ENCODE results near the gene ALG12. TPM values are rescaled to one million over a fixed set of nuclear protein-coding genes. Genes with fewer than 3 reads are reported as not detected.

ALG12 gene
- polyA plus RNA-seq, 3 donors = 22.7 to 28.2 (median 27.0) TPM

DNA sequence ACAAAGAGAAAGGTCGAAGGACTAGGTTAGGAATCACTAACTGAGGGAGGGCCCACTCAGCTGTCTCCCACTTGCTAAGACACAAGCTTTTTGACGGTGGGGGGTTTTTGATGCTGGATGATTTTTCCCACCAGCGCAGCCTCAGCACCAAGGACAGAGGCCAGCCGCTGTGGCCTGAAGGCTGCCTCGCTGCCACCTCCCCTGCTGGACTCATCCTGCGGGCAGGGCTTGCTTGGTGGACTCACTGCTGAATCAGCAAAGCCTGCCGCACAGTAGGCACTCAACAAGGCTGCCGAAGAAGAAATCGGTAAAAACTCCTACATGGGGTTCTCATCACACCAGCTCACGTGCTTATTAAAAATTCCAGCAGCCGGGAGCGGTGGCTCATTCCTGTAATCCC lies 2.6 kb downstream of the ALG12 start:
- DNase-seq (ENCODE audit: low read depth in 3 of 3, low spot score in 2 of 3) = no peak

GRCh38 chr22:49914256-49914655 lies 4.0 kb downstream of the ALG12 start:
- DNase-seq (ENCODE audit: low read depth in 3 of 3, low spot score in 2 of 3) = no peak

GRCh38 chr22:49913446-49913845 lies 4.8 kb downstream of the ALG12 start:
- DNase-seq (ENCODE audit: low read depth in 3 of 3, low spot score in 2 of 3) = no peak

GRCh38 chr22:49913026-49913425 lies 5.2 kb downstream of the ALG12 start:
- DNase-seq (ENCODE audit: low read depth in 3 of 3, low spot score in 2 of 3) = no peak

DNA sequence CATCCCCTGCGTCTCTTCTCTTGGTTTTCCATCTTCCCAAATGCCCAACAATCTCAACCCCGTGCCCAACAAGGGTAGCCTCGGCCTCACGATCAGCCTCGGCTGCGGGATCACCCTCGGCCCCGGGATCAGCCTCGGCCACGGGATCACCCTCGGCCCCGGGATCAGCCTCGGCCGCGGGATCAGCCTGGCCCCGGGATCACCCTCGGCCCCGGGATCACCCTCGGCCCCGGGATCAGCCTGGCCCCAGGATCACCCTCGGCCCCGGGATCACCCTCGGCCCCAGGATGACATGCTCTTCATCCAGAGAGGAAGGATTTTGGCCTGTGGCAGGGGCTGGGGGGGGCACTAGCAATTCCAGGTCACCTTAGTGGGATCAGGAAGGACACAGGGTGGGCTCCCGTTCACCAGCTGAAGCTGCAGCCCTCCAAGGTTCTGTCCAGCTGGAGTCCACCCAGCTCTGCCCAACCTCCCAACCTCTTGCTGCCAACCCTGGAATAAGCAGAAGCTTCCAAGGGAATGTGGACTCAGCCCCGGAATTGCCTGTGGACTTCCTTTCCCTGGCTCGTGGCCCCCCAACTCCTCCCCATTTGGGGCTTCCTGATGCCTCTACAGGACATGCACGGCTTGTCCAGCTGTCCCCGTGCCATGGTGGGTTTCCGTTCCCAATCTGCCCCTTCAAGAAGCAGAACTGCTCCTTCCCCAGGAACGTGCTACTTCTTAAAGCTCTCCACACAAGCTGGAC lies 6.2 kb downstream of the ALG12 start:
- DNase-seq (ENCODE audit: low read depth in 3 of 3, low spot score in 2 of 3) = no peak

DNA sequence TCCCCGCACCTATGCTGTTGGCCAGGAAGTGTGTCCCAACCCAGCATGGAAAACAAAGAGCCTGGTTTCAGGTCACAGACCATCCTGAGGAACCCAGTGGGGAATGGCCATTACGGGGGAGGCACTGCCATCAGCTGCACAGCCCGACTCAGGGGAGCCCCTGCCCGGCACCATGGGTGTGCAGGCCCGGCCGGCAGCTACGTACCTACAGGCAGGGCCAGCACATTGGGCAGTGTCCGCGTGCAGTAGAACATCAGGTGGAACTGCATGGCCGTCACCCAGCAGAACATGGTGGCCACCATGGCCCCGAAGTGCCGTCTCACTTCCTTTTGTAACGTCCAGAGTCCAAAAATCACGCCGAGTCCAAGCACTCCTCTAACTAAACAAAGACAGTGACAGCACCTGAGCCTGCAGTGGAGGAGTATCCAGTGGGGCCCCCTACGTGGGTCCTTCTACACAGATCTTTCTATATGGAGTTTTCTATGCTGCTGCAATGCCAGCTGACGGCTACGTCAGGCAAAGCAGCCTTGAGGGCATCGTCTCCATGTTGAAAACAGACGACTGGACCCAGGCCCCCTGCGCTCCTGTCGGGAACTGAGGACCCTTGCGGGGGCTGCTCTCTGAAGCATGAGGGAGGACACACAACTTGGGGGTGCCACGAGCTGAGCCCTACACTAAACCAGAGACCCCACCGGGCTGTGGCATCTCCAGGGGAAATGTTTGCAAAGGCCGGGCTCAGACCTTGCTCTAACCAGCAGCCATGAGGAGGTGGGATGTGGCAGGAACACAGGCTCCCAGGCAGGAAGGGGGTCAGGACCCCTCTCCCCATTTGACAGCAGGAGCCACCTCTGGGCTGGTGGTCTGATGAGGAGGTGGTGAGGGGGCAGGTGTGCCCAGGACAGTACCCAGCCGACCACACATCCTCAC lies 7.7 kb downstream of the ALG12 start:
- no peak for DNase-seq (ENCODE audit: low read depth in 3 of 3, low spot score in 2 of 3)

DNA sequence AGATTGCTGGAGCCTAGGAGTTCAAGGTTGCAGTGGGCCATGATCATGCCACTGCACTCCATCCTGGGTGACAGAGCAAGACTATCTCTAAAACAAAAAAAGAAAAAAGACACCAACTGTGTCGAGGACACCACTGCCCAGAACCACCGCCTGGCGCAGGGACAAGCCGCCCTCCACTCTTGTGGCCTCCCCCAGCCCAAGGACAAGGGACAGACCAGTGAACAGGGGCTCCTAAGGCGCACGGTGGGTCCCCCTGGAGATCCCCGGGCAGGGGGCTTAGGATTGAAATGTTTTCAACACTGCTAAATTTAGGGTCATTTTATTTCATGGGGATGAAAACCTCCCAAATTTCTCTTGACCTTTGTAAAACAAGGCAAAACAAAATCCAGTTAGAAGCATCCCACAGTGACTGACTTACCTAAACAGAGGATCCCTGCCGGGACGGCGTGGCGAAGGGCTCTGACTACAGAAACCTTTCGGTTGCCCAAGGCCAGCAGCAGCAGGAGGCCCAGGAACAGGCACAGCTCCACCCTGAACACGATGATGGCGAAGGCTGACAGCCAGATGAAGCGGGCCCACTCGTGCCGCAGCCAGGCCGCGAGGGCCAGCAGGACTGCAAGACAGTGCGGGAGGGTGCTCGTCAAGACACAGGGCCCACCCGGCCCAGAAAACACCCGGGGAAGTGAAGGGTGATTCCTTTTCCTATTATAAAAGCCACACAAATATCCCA lies 8.6 kb downstream of the ALG12 start:
- DNase-seq (ENCODE audit: low read depth in 3 of 3, low spot score in 2 of 3) = no peak

- no peak for DNase-seq (ENCODE audit: low read depth in 3 of 3, low spot score in 2 of 3)
These were observed 10.4 kb downstream of the ALG12 start for GRCh38 chr22:49907807-49908206.

GRCh38 chr22:49906799-49907290 lies 11.4 kb downstream of the ALG12 start:
- DNase-seq (ENCODE audit: low read depth in 3 of 3, low spot score in 2 of 3) = no peak

GRCh38 chr22:49906071-49906798 lies 12.0 kb downstream of the ALG12 start:
- DNase-seq (ENCODE audit: low read depth in 3 of 3, low spot score in 2 of 3) = no peak

DNA sequence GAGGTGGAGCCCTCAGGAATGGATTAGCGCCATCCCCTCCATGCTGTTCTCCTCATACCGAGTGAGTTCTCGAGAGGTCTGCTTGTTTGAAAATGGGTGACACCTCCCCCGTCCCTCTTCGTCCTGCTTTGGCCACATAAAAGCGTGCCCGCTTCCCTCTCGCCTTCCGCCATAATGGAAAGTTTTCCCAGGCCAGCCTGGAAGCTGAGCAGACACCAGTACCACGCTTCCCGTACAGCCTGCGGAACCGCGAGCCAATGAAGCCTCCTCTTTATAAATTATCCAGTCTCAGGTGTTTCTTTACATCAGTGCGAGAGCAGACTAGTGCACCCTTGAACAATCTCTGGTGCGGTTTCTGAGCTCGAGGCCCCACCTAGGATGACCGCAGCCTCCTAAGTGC lies 12.8 kb downstream of the ALG12 start:
- DNase-seq (ENCODE audit: low read depth in 3 of 3, low spot score in 2 of 3) = no peak

- no peak for DNase-seq (ENCODE audit: low read depth in 3 of 3, low spot score in 2 of 3)
These were observed 14.2 kb downstream of the ALG12 start for GRCh38 chr22:49904040-49904369.

DNA sequence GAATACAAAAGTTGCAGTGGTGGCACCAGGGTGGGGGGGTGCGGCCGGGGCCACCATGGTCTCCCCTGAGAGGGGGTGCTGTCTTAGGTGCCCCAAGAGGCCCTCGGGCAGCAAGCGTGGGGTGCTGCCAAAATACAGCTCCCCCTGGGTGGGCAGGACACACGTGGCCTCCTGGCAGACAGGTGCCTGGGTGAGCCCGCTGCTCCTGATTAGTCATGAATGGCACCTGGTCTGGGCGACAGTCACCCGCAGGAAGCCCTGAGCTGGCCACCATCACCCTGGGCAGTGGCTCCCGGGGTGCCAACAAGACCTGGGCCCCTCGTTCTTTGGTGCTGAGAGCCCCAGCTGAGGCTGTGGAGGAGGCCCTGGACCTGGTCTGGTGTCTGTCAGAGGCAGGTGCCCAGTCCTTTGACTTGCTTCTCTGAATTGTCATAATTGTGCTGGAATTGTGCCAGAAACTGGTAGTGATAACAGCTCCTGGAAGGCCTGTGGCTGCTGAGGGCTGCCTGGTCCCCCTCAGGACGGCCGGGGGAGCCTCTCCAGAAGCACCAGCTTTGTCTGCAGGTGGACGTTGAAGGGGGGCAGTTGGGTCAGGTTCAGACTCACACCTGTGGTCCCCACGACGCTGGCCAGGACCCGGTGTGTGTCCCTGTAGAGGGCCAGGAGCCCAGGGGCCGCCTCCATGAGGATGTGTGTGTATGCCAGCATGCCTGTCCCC lies 14.8 kb downstream of the ALG12 start:
- DNase-seq (ENCODE audit: low read depth in 3 of 3, low spot score in 2 of 3) = no peak

- no peak for DNase-seq (ENCODE audit: low read depth in 3 of 3, low spot score in 2 of 3)
These were observed 16.8 kb downstream of the ALG12 start for GRCh38 chr22:49901457-49901856.

DNA sequence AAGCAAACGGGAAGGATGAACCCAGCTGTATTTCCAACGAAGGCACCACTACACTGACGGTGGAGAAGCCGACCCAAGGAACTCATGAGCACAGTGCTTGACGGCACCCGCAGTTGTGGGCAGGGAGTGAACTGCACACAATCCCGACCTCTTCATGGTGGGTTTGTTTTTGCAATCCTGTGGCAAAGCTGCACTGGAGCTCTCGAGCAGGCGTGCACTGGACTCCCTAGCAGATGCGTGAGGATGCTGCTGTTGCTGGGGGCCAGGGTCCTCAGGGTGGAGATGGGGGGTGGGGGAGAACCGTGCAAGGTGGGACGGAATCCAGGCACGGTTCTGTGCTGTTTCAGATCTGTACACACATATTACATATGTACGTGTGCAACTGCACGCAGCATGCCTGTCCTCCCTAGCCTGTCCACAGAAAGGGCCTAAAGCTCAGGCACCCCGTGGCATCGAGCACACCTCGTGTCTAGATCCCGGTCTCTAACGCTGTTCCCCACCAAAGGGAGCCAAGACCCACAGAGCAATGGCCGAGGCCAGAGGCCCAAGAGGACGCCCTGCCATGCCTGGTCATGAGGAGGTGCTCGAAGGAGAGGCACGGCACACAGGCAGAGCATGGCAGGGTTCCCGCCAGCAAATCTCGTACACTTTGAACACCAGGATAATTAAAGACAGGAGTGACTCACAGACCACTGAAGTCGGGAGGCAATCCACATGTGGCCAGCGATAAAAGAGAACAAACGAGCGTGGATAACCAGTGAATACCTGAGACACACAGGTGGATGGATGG lies 17.6 kb downstream of the ALG12 start:
- DNase-seq (ENCODE audit: low read depth in 3 of 3, low spot score in 2 of 3) = no peak

- DNase-seq (ENCODE audit: low read depth in 3 of 3, low spot score in 2 of 3) = no peak
These were observed 18.7 kb downstream of the ALG12 start for GRCh38 chr22:49899530-49899929.

DNA sequence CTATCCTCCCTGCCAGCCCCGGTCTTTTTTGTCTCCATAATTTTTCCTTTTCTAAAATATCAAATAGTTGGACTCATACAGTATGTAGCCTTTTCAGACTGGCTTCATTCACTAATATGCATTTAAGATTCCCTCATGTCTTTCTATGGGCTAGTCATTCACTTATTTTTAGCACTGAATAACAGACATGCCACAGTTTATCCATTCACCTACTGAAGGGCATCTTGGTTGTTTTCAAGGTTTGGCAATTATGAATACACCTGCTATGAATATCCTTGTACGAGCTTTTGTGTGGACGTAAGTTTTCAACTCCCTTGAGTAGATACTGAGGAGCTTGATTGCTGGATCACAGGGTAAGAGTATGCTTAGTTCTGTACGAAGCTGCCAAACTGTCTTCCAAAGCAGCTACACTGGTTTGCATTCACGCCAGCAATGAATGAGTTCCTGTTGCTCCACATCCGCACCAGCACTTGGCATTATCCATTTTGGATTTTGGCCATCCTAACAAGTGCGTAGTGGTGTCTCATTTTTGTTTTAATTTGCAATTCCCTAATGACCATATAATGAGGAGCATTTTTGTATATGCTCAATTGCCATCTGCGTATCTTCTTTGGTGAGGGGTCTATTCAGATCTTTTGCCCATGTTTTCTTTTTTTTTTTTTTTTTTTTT lies 21.1 kb downstream of the ALG12 start:
- no peak for DNase-seq (ENCODE audit: low read depth in 3 of 3, low spot score in 2 of 3)

- DNase-seq (ENCODE audit: low read depth in 3 of 3, low spot score in 2 of 3) = no peak
These were observed 22.0 kb downstream of the ALG12 start for GRCh38 chr22:49896201-49896600.

Measured in right renal cortex interstitium (tissue), 3 donors.